ENCODE data around the gene RPL21.
A peak's percentile ranks its signal among the peaks of the same experiment; 100 is the strongest.
"Not testable (repeated sequence)": the region's sequence is repeated elsewhere in the genome, so short reads cannot be mapped to it uniquely, and the experiment has no call there.

RPL21 gene

DNA sequence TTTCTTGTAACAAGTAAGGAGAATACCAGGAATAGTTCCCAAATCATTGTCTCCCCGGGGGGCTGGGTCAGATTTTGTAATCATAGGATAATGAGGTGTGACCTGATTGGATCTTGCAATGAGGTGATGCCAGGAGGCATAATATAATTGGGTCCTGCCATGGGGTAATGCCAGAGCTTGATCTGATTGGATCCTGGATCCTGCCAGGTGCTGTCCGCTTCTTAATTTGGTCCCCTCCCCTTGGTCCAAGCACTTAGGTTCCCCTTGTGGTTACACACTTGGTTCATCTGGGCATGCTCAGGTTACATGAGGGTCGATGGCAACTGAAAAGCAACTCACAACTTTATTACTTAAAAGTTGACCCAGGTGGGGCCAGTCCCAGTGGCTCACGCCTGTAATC is 39.4 kb downstream of the RPL21 start:
- DNase-seq, result no peak

DNA sequence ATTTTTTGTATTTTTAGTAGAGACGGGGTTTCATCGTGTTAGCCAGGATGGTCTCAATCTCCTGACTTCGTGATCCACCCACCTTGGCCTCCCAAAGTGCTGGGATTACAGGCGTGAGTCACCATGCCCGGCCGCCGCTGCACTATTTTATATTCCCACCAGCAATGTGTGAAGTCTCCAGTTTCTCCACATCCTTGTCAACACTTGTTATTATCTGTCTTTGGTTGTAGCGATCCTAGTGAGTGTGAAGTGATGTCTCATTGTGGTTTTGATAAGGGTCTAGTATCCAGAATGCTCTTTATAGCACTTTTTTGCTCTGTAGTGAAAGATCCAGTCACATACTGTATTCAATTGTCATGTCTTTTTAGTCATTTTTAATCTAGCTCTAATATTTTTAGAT is 40.6 kb downstream of the RPL21 start:
- DNase-seq, result not testable (repeated sequence)

DNA sequence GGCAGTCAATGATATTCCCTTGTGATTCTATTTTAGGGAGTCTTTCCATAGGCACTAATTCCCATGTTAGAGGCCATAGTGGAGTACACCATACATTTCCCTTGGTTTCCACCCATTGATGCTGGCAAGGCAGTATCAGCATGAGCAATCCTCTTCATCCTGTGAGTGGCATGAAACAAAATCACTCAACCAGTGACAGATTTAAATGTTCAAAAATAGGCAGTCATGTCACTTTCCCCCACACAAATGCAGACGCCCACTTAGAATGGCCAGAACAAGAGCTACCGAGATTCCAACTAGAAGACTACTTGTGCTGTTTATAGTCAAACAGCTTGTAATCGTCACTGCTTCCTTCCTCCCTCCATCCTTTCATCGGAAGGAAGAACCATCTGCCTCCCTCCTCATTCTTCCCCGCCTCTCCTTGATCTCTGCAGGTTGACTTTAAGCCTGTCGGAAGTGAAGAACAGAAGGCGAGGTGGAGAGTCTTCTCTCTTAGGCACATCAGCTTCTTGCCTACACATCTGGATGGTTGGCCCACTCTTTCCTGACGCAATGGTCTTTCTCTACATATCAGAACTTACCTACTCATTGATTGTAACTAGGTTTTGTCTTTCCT is 41.8 kb downstream of the RPL21 start:
- DNase-seq, result peak; percentile 7

DNA sequence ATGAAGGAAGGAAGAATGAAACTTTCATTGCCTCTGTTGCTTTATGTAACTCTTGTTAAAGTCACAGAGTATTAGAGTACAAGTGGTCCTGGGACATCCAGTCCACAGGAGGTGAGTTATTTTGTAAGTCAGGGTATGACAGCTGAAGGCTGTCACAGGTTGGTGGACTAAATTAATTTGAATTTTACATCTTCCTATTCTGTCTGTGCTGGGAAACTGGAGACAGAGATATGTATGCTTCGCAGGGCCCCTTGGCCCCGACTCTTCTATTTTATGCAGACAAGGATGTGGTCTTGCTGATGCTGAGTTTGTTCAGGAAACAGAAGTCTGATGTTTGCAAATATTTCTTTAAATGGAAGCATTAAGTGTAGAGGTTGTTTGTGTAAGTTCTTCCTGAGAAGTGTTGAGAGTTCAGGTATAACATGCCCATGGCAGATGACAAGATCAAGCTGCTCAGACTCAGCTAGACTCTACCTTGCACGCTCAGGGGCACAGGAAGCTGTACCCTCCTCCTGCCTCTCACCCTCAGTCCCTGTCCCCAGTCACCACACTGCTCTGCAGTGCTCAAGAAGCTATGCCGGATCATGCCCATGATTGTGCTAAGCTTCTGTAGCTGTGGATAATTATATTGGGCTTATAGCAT is 42.6 kb downstream of the RPL21 start:
- DNase-seq, result no peak

DNA sequence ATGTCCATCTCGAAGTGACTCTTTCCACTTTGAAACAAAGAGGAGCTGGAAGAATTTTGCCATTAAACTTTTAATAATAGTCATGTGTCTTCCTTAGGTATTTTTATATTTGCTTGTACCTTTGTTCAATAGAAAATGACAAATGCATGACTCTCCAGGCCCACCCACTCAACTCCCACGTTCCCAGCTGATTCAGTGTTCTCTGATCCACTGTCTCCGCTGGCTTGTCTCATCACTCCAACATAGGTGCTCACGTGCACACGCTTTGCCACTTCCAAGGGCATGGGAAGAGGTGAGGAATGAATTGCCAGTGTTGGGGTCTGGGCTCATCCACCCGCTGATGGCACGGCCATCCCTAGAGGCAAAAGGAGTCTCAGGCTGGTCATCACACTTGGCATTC is 43.7 kb downstream of the RPL21 start:
- no peak for DNase-seq

DNA sequence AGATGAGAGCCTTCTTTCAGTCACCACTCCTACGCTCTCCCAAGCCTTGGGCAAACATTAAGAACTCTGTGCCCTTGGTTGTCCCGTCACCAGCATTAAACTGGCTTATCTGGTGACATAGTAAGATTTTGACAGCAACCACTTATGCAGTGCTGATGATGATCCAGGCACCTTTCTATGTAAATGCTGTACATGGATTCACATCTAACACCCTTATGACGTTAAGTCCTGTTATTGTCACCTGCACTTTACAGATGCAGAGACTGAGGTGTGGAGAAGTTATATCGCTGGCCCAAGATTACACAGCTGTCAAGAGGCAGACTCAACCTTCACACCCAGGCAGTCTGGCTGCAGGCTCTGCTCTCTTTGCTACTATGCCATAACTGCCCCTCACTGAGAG is 44.3 kb downstream of the RPL21 start:
- DNase-seq, result no peak

DNA sequence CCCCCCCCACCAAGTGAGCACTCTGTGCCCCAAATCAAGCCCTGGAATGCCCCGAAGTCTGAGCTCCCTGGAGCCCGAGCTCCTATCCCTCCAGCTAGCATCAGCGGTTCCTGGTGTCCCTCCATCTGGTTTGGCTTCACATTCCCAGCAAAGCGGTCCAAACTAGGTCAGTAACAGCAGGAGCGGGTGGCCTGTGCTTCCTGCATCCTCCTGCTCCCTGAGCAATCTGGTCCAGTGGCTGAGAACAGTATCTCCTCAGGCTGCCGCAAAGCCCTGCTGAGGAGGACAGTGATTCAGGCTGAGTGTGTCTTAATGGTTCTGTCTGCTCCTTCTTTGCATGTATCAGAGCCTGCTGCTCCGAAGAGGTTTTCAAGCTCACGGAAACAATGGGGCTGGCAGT is 45.1 kb downstream of the RPL21 start:
- no peak for DNase-seq

DNA sequence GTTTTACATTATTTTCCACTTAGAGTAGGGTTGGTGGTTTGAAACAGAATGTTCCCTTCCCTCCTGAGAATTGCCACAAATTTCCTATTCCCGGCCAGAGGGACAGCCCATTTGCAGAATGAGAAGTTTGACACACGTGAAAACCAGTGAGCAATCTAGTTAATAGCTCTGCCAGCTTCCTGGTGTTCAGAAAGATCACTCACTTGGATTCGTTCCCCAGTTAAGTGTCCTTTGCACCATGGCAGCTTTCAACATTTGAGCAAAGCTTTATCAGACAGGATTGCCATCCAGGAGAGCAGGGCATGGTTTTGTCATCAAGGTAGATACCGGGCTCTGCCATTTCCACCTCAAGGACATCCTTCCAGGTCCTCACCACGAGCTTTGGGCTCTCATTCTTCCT is 47.5 kb downstream of the RPL21 start:
- DNase-seq, result no peak

DNA sequence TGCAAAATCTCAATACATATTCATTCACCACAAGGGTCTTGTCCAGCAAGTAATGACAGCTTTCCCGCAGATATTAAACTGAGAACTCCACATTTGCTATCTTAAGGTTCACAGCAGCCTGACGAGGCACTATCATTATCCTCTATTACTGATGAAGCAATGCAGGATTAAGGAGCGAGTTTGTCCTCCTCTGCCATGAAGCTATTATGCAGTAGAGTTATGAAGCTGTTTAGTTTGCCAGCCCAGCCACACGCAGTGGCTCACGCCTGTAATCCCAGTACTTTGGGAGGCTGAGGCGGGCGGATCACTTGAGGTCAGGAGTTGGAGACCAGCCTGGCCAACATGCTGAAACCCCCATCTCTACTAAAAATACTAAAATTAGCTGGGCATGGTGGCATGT is 49.0 kb downstream of the RPL21 start:
- not testable (repeated sequence) for DNase-seq

DNA sequence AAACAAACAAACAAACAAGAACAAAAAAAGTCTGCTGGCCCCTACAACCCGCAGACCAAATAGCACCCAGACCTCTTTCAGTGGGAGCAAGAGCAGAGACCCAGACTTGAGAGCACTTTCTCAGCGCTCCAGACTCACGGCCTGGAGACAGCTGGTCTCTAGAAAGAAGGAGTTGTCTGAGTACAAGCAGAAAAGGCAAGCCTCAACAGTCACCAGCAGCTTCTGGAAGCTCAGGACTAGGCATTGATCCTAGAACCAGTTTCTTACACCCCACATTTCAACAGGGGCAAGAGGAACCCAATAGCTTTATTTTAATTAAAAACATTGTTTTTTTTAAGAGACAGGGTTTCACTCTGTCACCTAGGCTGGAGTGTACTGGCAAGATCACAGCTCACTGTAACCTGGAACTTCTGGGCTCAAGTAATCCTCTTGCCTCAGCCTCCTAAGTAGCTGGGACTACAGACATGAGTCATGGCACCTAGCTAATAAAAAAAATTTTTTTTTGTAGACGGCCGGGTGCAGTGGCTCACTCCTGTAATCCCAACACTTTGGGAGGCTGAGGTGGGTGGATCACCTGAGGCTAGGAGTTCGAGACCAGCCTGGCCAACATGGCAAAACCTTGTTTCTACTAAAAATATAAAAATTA is 49.7 kb downstream of the RPL21 start:
- no peak for DNase-seq

DNA sequence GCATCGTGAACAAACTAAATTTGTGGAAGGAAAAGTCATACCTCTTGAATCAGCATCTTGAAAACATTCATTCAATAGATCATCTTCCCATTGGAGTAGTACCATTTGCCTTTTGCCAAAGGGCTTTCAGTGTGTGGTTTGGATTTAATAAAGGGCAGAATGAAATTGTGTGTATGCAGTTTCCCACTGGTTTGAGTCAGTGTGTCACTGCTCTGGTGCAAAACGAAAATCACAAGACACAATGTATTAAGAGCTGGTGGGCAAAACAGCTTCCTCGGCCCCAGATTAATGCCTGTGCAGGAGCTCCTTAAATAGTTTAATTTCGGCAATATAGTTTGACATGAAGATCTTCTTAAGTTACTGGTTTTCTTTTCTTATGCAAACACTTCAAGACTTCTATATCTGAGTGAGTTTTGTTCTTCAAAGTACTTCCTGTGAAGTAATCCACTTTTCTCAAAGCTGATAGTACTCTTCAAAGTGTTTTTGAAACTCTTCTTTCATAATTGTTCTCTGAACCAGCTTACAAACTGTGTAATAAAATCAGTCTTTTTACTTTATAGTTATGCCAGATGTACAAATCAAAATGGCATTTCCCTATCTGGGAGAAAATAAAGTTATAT is 51.4 kb downstream of the RPL21 start:
- DNase-seq, result no peak

DNA sequence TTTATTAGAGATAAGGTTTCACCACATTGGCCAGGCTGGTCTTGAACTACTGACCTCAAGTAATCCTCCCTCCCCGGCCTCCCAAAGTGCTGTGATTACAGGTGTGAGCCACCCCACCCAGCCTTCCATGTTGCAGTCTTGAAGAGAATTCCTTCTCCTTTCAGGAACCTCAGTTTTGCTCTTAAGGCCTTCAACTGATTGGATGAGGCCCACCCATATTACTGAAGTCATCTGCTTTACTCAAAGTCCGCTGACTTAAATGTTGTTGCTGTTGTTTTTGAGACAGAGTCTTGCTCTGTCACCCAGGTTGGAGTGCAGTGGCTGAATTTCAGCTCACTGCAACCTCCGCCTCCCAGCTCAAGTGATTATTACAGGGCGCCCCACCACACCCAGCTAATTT is 52.7 kb downstream of the RPL21 start:
- DNase-seq, result no peak

DNA sequence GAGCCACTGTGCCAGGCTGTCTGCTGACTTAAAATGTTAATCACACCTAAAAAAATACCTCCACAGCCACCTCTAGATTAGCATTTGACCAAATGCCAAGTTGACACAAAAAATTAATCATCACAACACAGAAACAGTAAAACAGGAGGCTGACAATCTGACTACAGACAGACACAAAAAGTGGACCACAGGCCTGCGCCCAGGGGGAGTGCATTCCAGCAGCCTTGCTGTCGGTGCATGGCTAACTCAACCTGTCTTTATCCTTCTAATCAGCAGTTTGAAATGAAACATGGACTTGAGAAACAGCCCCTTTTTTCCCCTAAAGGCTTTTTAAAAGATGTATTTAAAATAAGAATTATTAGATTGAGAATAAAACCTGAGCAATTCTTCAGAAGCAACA is 53.3 kb downstream of the RPL21 start:
- peak; percentile 66 for DNase-seq
